ENCODE data around the gene HAUS8.
"Not testable (repeated sequence)": the region's sequence is repeated elsewhere in the genome, so short reads cannot be mapped to it uniquely, and the experiment has no call there.

HAUS8 gene

GRCh38 chr19:17075035-17075863 lies at the start of gene HAUS8, which contains the start of gene MYO9B:
TSS of gene HAUS8 (minus strand) at chr19:17075452. CDS start at chr19:17075422, 30 bp downstream.
TSS of gene MYO9B (plus strand) at chr19:17075777. CDS start at chr19:17101718, 25,941 bp downstream.
- peak; percentile 97 for DNase-seq (ENCODE audit: low spot score)

- no peak for DNase-seq (ENCODE audit: low spot score)
Observed at GRCh38 chr19:17124025-17124424, 48.8 kb upstream of the HAUS8 start.

GRCh38 chr19:17123041-17123440 lies 47.8 kb upstream of the HAUS8 start:
- DNase-seq (ENCODE audit: low spot score): no peak

- no peak for DNase-seq (ENCODE audit: low spot score)
Observed at GRCh38 chr19:17121736-17122293, 46.6 kb upstream of the HAUS8 start.

- no peak for DNase-seq (ENCODE audit: low spot score)
Observed at GRCh38 chr19:17118957-17119356, 43.7 kb upstream of the HAUS8 start.

GRCh38 chr19:17116996-17117702 lies 41.9 kb upstream of the HAUS8 start:
- DNase-seq (ENCODE audit: low spot score): no peak

- DNase-seq (ENCODE audit: low spot score): no peak
Observed at GRCh38 chr19:17114414-17114831, 39.2 kb upstream of the HAUS8 start.

GRCh38 chr19:17113127-17113785 lies 38.0 kb upstream of the HAUS8 start:
- DNase-seq (ENCODE audit: low spot score): no peak

GRCh38 chr19:17112700-17113099 lies 37.4 kb upstream of the HAUS8 start:
- no peak for DNase-seq (ENCODE audit: low spot score)

- no peak for DNase-seq (ENCODE audit: low spot score)
Observed at GRCh38 chr19:17112271-17112670, 37.0 kb upstream of the HAUS8 start.

GRCh38 chr19:17111766-17112165 lies 36.5 kb upstream of the HAUS8 start:
- no peak for DNase-seq (ENCODE audit: low spot score)

GRCh38 chr19:17110599-17110966 lies 35.3 kb upstream of the HAUS8 start:
- no peak for DNase-seq (ENCODE audit: low spot score)

GRCh38 chr19:17109962-17110598 lies 34.8 kb upstream of the HAUS8 start:
- no peak for DNase-seq (ENCODE audit: low spot score)

GRCh38 chr19:17109300-17109699 lies 34.0 kb upstream of the HAUS8 start:
- DNase-seq (ENCODE audit: low spot score): no peak

GRCh38 chr19:17108453-17108784 lies 33.2 kb upstream of the HAUS8 start:
- peak; percentile 27 for DNase-seq (ENCODE audit: low spot score)

- DNase-seq (ENCODE audit: low spot score): peak; percentile 99
Observed at GRCh38 chr19:17107546-17108452, 32.5 kb upstream of the HAUS8 start.

- not testable (repeated sequence) for DNase-seq (ENCODE audit: low spot score)
Observed at GRCh38 chr19:17106964-17107363, 31.7 kb upstream of the HAUS8 start.

- no peak for DNase-seq (ENCODE audit: low spot score)
Observed at GRCh38 chr19:17105556-17105955, 30.3 kb upstream of the HAUS8 start.

GRCh38 chr19:17104679-17105078 lies 29.4 kb upstream of the HAUS8 start:
- no peak for DNase-seq (ENCODE audit: low spot score)

- no peak for DNase-seq (ENCODE audit: low spot score)
Observed at GRCh38 chr19:17103177-17103576, 27.9 kb upstream of the HAUS8 start.

Data from hepatic stellate cell (primary cell).